Cardiac fibroblast (primary cell): ENCODE results near the gene CUTA.
"Not testable (repeated sequence)": the region's sequence is repeated elsewhere in the genome, so short reads cannot be mapped to it uniquely, and the experiment has no call there.

Experiments used
- DNase-seq, 2 donors: peaks; one replicate each; pipeline versions ENCODE4 v3.0.0 to v3.0.0-alpha.2; 2010; ENCODE audit warnings: low read depth in 2 of 2
- H3K4me3 ChIP-seq, 2 donors: replicated peaks in 1 of 2; 1 replicate in 1 of 2; 2 replicates in 1 of 2; pipeline ENCODE4 v1.5.1; 2011; ENCODE audit warnings: low read depth in 2 of 2, low read length in 2 of 2, mild to moderate bottlenecking in 2 of 2, moderate library complexity in 1 of 2
- TF ChIP-seq, protein P1 (sequence below): IDR thresholded peaks from one replicate; pipeline ENCODE4 v1.5.1; 2011; ENCODE audit warnings: low read depth, mild to moderate bottlenecking, low read length, inconsistent platforms

The CUTA gene

DNA sequence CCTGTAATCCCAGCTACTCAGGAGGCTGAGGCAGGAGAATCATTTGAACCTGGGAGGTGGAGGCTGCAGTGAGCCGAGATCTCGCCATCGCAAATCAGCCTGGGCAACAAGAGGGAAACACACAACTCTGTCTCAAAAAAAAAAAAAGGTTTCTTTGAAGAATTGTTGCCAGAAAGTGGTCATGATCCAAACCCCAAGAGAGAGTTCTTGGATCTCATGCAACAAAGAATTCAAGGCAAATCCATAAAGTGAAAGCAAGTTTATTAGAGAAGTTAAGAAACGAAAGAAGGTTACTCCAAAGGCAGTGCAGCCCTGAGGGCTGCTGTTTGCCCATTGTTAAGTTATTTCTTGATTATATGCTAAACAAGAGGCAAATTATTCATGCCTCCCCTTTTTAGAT lies 40.7 kb downstream of the CUTA start:
- peak; percentile 22 to 73 for DNase-seq
- TF ChIP-seq, protein P1, sequence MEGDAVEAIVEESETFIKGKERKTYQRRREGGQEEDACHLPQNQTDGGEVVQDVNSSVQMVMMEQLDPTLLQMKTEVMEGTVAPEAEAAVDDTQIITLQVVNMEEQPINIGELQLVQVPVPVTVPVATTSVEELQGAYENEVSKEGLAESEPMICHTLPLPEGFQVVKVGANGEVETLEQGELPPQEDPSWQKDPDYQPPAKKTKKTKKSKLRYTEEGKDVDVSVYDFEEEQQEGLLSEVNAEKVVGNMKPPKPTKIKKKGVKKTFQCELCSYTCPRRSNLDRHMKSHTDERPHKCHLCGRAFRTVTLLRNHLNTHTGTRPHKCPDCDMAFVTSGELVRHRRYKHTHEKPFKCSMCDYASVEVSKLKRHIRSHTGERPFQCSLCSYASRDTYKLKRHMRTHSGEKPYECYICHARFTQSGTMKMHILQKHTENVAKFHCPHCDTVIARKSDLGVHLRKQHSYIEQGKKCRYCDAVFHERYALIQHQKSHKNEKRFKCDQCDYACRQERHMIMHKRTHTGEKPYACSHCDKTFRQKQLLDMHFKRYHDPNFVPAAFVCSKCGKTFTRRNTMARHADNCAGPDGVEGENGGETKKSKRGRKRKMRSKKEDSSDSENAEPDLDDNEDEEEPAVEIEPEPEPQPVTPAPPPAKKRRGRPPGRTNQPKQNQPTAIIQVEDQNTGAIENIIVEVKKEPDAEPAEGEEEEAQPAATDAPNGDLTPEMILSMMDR, result no peak
- no peak overlapping the region for H3K4me3 ChIP-seq

DNA sequence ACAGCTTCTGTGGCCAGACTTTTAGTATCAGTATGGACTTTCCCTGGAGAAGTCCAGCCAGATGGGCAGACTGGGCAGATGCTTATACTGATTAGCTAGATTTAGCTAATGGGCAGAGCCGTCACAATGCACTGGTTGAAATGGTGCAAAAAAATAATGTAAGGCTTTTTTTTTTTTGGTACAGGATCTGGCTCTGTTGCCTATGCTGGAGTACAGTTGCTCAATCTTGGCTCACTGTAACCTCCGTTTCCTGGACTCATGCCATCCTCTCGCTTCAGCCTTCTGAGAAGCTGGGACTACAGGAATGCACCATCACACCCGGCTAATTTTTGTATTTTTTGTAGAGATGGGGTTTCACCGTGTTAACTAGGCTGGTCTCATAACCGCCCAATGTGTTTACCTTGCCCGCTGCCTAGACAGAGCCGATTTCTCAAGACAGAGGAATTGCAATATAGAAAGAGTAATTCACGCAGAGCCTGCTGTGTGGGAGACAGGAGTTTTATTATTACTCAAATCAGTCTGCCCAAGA lies 42.7 kb downstream of the CUTA start:
- no peak overlapping the region for H3K4me3 ChIP-seq
- TF ChIP-seq, protein P1, result no peak
- peak; percentile 95 to 97 for DNase-seq

DNA sequence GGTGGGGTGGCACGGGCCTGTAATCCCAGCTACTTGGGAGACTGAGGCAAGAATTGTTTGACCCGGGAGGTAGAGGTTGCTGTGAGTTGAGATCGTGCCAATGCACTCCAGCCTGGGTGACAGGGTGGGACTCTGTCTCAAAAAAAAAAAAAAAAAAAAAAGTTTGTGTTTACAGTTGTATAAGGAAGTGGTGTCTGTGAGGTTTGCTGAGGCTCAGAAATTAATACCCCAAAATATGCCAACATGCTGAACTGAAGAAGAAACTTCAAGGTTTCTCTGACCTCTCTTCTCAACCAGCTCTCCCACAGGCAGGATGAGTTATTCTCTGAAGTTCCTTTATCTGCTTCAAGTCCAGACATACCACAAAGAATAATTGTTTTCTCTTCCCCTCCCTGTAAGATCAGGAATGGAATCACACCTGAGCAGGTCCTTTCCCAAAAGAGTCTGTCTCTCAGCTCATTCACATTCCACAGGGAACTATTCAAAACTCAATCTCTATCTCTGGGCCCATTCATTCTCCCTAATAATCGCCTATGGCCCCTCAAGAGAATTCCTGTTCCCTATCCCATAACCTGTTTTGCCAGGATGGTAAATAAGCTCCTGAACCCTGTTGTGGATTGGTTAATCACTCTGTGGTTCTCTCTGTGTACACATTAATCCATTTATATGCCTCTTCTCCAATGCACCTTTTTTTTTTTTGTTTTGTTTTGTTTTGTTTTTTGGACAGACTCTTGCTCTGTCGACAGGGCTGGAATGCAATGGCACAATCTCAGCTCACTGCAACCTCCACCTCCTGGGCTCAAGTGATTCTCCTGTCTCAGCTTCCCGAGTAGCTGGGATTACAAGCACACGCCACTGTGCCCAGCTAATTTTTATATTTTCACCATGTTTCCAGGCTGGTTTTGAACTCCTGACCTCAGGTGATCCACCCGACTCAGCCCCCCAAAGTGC lies 43.7 kb downstream of the CUTA start:
- peak in 1 of 2 donors; percentile 46 for DNase-seq
- TF ChIP-seq, protein P1, result no peak
- no peak overlapping the region for H3K4me3 ChIP-seq

GRCh38 chr6:33372526-33373123 lies 45.3 kb downstream of the CUTA start:
- TF ChIP-seq, protein P1, result no peak
- H3K4me3 ChIP-seq, result no peak overlapping the region
- DNase-seq, result no peak

GRCh38 chr6:33371901-33372300 lies 46.0 kb downstream of the CUTA start:
- not testable (repeated sequence) for H3K4me3 ChIP-seq, DNase-seq

DNA sequence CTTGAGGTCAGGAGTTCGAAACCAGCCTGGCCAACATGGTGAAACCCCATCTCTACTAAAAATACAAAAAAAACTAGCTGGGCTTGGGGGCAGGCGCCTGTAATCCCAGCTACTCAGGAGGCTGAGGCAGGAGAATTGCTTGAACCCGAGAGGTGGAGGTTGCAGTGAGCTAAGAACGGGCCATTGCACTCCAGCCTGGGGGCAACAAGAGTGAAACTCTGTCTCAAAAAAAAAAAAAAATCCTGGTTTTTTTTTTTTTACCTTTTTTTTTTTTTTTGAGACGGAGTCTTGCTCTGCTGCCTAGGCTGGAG lies 50.2 kb downstream of the CUTA start:
- H3K4me3 ChIP-seq, DNase-seq: not testable (repeated sequence)

DNA sequence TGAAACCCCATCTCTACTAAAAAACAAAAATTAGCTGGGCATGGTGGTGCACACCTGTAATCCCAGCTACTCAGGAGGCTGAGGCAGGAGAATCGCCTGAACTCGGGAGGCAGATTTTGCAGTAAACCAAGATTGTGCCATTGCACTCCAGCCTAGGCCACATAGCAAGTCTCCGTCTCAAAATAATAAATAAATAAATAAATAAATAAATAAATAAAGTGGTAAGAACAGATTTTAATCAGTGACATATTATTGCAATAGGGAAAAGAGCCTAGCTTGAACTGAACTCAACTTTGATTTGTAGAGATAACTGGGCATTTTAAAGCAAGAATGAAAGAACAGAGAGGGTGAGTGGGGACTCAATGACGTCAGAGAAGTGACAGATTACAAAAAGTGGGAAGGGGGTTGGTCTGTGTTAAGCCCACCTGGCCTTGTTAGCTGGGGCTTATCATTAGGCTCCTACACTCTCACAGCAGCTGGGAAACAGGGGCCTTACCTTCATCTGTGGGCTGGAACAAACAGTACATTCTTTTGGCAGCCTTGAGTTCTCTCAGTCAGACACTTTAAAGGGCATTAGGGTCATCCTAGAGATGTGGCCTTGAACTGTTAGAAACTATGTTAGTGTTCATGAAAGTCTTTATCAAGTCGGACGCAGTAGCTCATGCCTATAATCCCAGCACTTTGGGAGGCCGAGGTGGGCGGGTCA lies 50.7 kb downstream of the CUTA start:
- H3K4me3 ChIP-seq, result no peak overlapping the region
- DNase-seq, result no peak

More for the DNA sequence above, 50.7 kb downstream of the CUTA start:
- TF ChIP-seq, protein P1, result no peak
